IMR-90 (cell line): ENCODE data around the gene ELOVL2.

ENCODE experiments used
- BHLHE40 ChIP-seq: fragments of 150-350 bp; IDR thresholded peaks from 2 replicates; pipeline ENCODE4 v1.6.1; 2016; ENCODE audit warnings: mild to moderate bottlenecking, low read depth, low read length
- CTCF ChIP-seq: conservative IDR thresholded peaks from 2 replicates; pipeline ENCODE4 v1.5.1; 2012; ENCODE audit warnings: mild to moderate bottlenecking, low read depth, low read length, improper control_type of control experiment
- ELK1 ChIP-seq: fragments of 150-350 bp; IDR thresholded peaks from 2 replicates; pipeline ENCODE4 v1.6.1; 2016; ENCODE audit warnings: low read depth, mild to moderate bottlenecking, low read length, moderate library complexity, borderline replicate concordance
- FOS ChIP-seq: fragments of 150-350 bp; IDR thresholded peaks from 2 replicates; pipeline ENCODE4 v1.6.1; 2016; ENCODE audit warnings: low read depth, low read length
- MAZ ChIP-seq: IDR thresholded peaks from 2 replicates; pipeline ENCODE4 v1.6.1; 2012; ENCODE audit warnings: low read depth, mild to moderate bottlenecking, low read length, improper control_type of control experiment, moderate library complexity, borderline replicate concordance
- NFE2L2 ChIP-seq: fragments of 150-350 bp; IDR thresholded peaks from 2 replicates; pipeline ENCODE4 v1.6.1; 2016; ENCODE audit warnings: low read depth, mild to moderate bottlenecking, low read length
- POLR2A ChIP-seq: IDR thresholded peaks from 2 replicates; pipeline ENCODE4 v1.6.1; 2012; ENCODE audit warnings: mild to moderate bottlenecking, low read depth, low read length
- RAD21 ChIP-seq: IDR thresholded peaks from 2 replicates; pipeline ENCODE4 v1.6.1; 2012; ENCODE audit warnings: low read length, improper control_type of control experiment
- SMC3 ChIP-seq: fragments of 150-350 bp; IDR thresholded peaks from 2 replicates; pipeline ENCODE4 v1.6.1; 2016; ENCODE audit warnings: low read depth, mild to moderate bottlenecking, antibody characterized with exemption, low read length, moderate library complexity

DNA sequence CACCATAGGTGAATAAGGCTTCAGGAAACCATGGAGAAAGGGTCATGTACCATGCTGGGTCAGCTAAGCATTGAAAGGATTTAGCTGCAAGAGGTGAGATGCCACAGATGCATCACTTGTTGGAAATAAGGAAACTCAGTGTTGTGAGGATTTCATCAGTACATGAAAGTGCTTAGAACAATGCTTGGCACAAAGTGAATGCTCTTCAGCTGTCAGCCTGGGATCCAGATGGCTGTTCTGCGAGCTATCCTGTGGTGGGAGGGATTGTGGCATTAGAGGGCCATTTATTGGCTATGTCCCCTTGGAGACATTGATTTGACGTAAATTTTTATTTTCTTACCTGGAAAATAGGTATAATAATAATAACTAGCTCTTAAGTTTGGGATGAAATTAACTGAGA, 53.0 kb downstream of the ELOVL2 start:
- TF ChIP-seq CTCF (no peak), SMC3 (no peak), POLR2A (no peak), FOS (no peak), ELK1 (no peak), RAD21 (no peak), NFE2L2 (no peak), BHLHE40 (no peak), MAZ (no peak)
